Measurements from ENCODE around the gene PALM. TPM values are rescaled to one million over a fixed set of nuclear protein-coding genes. Genes with fewer than 3 reads are reported as not detected.
"Not testable (repeated sequence)": the region's sequence is repeated elsewhere in the genome, so short reads cannot be mapped to it uniquely, and the experiment has no call there.

Gene PALM
- total and polyA plus RNA-seq, 9 of the 15 experiments (the other 6 are each of a cell fraction or from before 2014, with no cell fraction given): 0.04 to 6.6 (median 1.7) TPM

- POLR2A ChIA-PET: interaction anchor here (0.6 kb wide), 1 partner anchor 205 kb away, joined by 4 read pairs; no protein-coding TSS in a partner anchor
- CTCF ChIA-PET (ENCODE audit: low intra/inter-chr PET ratio); intact Hi-C loops (cut with micrococcal nuclease); ATAC-seq; FAIRE-seq; DNase-seq (ENCODE audit: extremely low read depth in 1 of 4, low spot score in 3 of 4); H4K20me1 ChIP-seq (replicated peaks; ENCODE audit: control insufficient read depth, insufficient read depth, low read length); H3K4me3 ChIP-seq; BruUV-seq (replicated peaks); H2AFZ ChIP-seq (ENCODE audit: low read depth, low read length); H3K4me2 ChIP-seq (ENCODE audit: insufficient read depth, low read length); in situ Hi-C loops (cut with MboI); H3K9ac ChIP-seq (ENCODE audit: insufficient read depth in 1 of 2, low read depth in 2 of 2, low read length in 2 of 2); H3K9me3 ChIP-seq (replicated peaks; ENCODE audit: control insufficient read depth, insufficient read depth, low read depth, low read length); H3K36me3 ChIP-seq (ENCODE audit: control insufficient read depth, insufficient read depth, low read length); H3K79me2 ChIP-seq (ENCODE audit: control insufficient read depth, insufficient read depth, low read length); H3K9me1 ChIP-seq (ENCODE audit: control insufficient read depth, insufficient read depth, low read length); H3K27ac ChIP-seq (ENCODE audit: extremely low read depth, low read depth, low read length); H3K27me3 ChIP-seq (ENCODE audit: control insufficient read depth in 2 of 2, insufficient read depth in 2 of 2, low read length in 2 of 2): not testable (repeated sequence)
- WGBS (ENCODE audit: insufficient coverage, low coverage, missing lambda C conversion rate): 64% methylated on average over 6 of the region's 14 CpGs
- H3K4me1 ChIP-seq (replicated peaks in 1 of 2; ENCODE audit: control insufficient read depth in 2 of 2, insufficient read depth in 2 of 2, low read length in 2 of 2): peaks cover 15 to 38% of the 10 kb centered on the region in 2 experiments
- TF ChIP-seq ZBTB33 (CRISPR knock-in tag; IDR thresholded peaks at IDR 0.05) (peak; percentile 56), BCOR (IDR thresholded peaks at IDR 0.05) (0 out of 2 replicates have a peak, but pooled peaks have one; percentile 4)
These were observed 8.8 kb upstream of the PALM start for GRCh38 chr19:699885-700284.

DNA sequence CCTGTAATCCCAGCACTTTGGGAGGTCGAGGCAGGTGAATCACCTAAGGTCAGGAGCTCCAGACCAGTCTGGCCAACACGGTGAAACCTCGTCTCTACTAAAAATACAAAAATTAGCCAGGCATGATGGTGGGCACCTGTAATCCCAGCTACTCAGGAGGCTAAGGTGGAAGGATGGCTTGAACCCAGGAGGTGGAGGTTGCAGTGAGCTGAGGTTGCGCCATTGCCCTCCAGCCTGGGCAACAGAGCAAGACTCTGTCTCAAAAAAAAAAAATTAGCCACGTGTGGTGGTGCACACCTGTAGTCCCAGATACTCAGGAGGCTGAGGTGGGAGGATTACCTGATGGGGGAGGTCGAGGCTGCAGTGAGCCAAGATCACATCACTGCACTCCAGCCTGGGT lies 5.9 kb upstream of the PALM start:
- 66% methylated on average over 6 of the region's 6 CpGs for WGBS (ENCODE audit: insufficient coverage, low coverage, missing lambda C conversion rate)
- H3K4me2 ChIP-seq (ENCODE audit: insufficient read depth, low read length): peak overlapping the region; percentile 87

More for the DNA sequence above, 5.9 kb upstream of the PALM start:
- in situ Hi-C loops (cut with MboI); H3K9me1 ChIP-seq (ENCODE audit: control insufficient read depth, insufficient read depth, low read length); FAIRE-seq; H3K9me3 ChIP-seq (replicated peaks; ENCODE audit: control insufficient read depth, insufficient read depth, low read depth, low read length); H3K79me2 ChIP-seq (ENCODE audit: control insufficient read depth, insufficient read depth, low read length); CTCF ChIA-PET (ENCODE audit: low intra/inter-chr PET ratio); BruUV-seq (replicated peaks); ATAC-seq; DNase-seq (ENCODE audit: extremely low read depth in 1 of 4, low spot score in 3 of 4); H3K36me3 ChIP-seq (ENCODE audit: control insufficient read depth, insufficient read depth, low read length); H3K27me3 ChIP-seq (ENCODE audit: control insufficient read depth in 2 of 2, insufficient read depth in 2 of 2, low read length in 2 of 2); H4K20me1 ChIP-seq (replicated peaks; ENCODE audit: control insufficient read depth, insufficient read depth, low read length): not testable (repeated sequence)
- Histone ChIP-seq H2AFZ (ENCODE audit: low read depth, low read length) (peak overlapping the region; percentile 73; the same call in 1 of the 2 replicates), H3K4me3 (peak overlapping the region; percentile 46), H3K4me1 (replicated peaks in 1 of 2; ENCODE audit: control insufficient read depth in 2 of 2, insufficient read depth in 2 of 2, low read length in 2 of 2) (peaks cover 10 to 26% of the 10 kb centered on the region in 2 experiments), H3K9ac (ENCODE audit: insufficient read depth in 1 of 2, low read depth in 2 of 2, low read length in 2 of 2) (peak overlapping the region; percentile 75 to 89; a peak in 3 of 4 replicates), H3K27ac (ENCODE audit: extremely low read depth, low read depth, low read length) (peak overlapping the region; percentile 74)
- POLR2A ChIA-PET: interaction anchor here (1.3 to 1.6 kb wide), 2 partner anchors 22 to 25 kb away, joined by 3 to 4 read pairs; no protein-coding TSS in a partner anchor
- peak; percentile 48; the same call in 1 of the 2 replicates for TF ChIP-seq ZNF121 (CRISPR knock-in tag; conservative IDR thresholded peaks at IDR 0.05)
- TF ChIP-seq, protein P1, sequence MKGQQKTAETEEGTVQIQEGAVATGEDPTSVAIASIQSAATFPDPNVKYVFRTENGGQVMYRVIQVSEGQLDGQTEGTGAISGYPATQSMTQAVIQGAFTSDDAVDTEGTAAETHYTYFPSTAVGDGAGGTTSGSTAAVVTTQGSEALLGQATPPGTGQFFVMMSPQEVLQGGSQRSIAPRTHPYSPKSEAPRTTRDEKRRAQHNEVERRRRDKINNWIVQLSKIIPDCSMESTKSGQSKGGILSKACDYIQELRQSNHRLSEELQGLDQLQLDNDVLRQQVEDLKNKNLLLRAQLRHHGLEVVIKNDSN (CRISPR knock-in tag; IDR thresholded peaks at IDR 0.05): 0 out of 2 replicates have a peak, but pooled peaks have one; percentile 25
- TF ChIP-seq CEBPB (tag; IDR thresholded peaks at IDR 0.05): peak; percentile 39; the same call in 1 of the 2 replicates
- intact Hi-C loops (cut with micrococcal nuclease): loop anchor here (1.0 kb wide), 1 partner anchor 23 kb away; no protein-coding TSS in a partner anchor

Data from K562 (cell line).